Activated T-helper 2 cell treated with anti-CD3 and anti-CD28 coated beads, Interferon-gamma antibody, Interleukin-2, Interleukin-4, amounts not matched to agents 10 μg/mL and 5 μg/mL and 100 μg/mL, durations not matched to agents 14 hours and 24 hours and 36 hours (primary cell): Measurements from ENCODE around the gene EIF3K. TPM values are rescaled to one million over a fixed set of nuclear protein-coding genes. Genes with fewer than 3 reads are reported as not detected.

Experiments used
- DNase-seq: peaks from one replicate; pipeline ENCODE4 v3.0.0; 2021; ENCODE audit warnings: low spot score
- H3K27ac Mint-ChIP-seq: one replicate; pipeline ENCODE4 v1.8.0; 2021; ENCODE audit warnings: mixed read lengths
- H3K27me3 Mint-ChIP-seq: one replicate; pipeline ENCODE4 v1.8.0; 2021; ENCODE audit warnings: low read depth, mixed read lengths
- H3K36me3 Mint-ChIP-seq: one replicate; pipeline ENCODE4 v1.8.0; 2021; ENCODE audit warnings: low read depth, mixed read lengths
- H3K4me1 Mint-ChIP-seq: one replicate; pipeline ENCODE4 v1.8.0; 2021; ENCODE audit warnings: low read depth, mixed read lengths
- H3K4me3 Mint-ChIP-seq: one replicate; pipeline ENCODE4 v1.8.0; 2021; ENCODE audit warnings: low read depth, mild to moderate bottlenecking, moderate library complexity, mixed read lengths
- H3K9me3 Mint-ChIP-seq: one replicate; pipeline ENCODE4 v1.8.0; 2021; ENCODE audit warnings: mixed read lengths
- intact Hi-C: fragments of 100-400 bp; cut with micrococcal nuclease; formaldehyde crosslinking; loops from one replicate; pipeline ENCODE4 v1.15.1; 2023
- total RNA-seq: library from RNA; stranded (reverse); gene quantifications from 2 replicates; pipeline ENCODE4 v1.2.3, GENCODE V29; 2022

Gene EIF3K
- total RNA-seq, 1 donor from 2014 or later = 287 TPM

- peaks cover 50% of the 10 kb centered on the region for H3K36me3 Mint-ChIP-seq
- H3K27ac Mint-ChIP-seq = peak overlapping the region; percentile 78
- intact Hi-C loops = no loop called here
- no peaks in the 10 kb centered on the region for H3K27me3 Mint-ChIP-seq
- H3K9me3 Mint-ChIP-seq = no peaks in the 10 kb centered on the region
- DNase-seq = no peak
- peaks cover 67% of the 10 kb centered on the region for H3K4me1 Mint-ChIP-seq
- H3K4me3 Mint-ChIP-seq = no peak overlapping the region
Measured at GRCh38 chr19:38657633-38658222, 38.7 kb downstream of the EIF3K start.

GRCh38 chr19:38658462-38659306 is 39.7 kb downstream of the EIF3K start:
- H3K9me3 Mint-ChIP-seq = no peaks in the 10 kb centered on the region
- no peak for DNase-seq
- no peak overlapping the region for H3K4me3 Mint-ChIP-seq
- H3K27me3 Mint-ChIP-seq = no peaks in the 10 kb centered on the region
- no peak overlapping the region for H3K27ac Mint-ChIP-seq
- H3K4me1 Mint-ChIP-seq = peaks cover 62% of the 10 kb centered on the region
- peaks cover 49% of the 10 kb centered on the region for H3K36me3 Mint-ChIP-seq
- intact Hi-C loops = no loop called here

GRCh38 chr19:38660724-38661123 is 41.7 kb downstream of the EIF3K start:
- intact Hi-C loops = no loop called here
- no peak overlapping the region for H3K27ac Mint-ChIP-seq
- H3K36me3 Mint-ChIP-seq = peaks cover 33% of the 10 kb centered on the region
- peaks cover 58% of the 10 kb centered on the region for H3K4me1 Mint-ChIP-seq
- no peak overlapping the region for H3K4me3 Mint-ChIP-seq
- no peaks in the 10 kb centered on the region for H3K9me3 Mint-ChIP-seq
- H3K27me3 Mint-ChIP-seq = no peaks in the 10 kb centered on the region
- DNase-seq = no peak

GRCh38 chr19:38661136-38661535 is 42.1 kb downstream of the EIF3K start:
- Mint-ChIP-seq H3K36me3 (peaks cover 32% of the 10 kb centered on the region), H3K27ac (no peak overlapping the region), H3K4me3 (no peak overlapping the region), H3K9me3 (no peaks in the 10 kb centered on the region), H3K4me1 (peaks cover 57% of the 10 kb centered on the region), H3K27me3 (no peaks in the 10 kb centered on the region)
- intact Hi-C loops = no loop called here
- DNase-seq = no peak

- no peak for DNase-seq
- intact Hi-C loops = no loop called here
- H3K36me3 Mint-ChIP-seq = peaks cover 26% of the 10 kb centered on the region
- no peak overlapping the region for H3K4me3 Mint-ChIP-seq
- peaks cover 57% of the 10 kb centered on the region for H3K4me1 Mint-ChIP-seq
- H3K27ac Mint-ChIP-seq = no peak overlapping the region
- H3K9me3 Mint-ChIP-seq = no peaks in the 10 kb centered on the region
- no peaks in the 10 kb centered on the region for H3K27me3 Mint-ChIP-seq
Measured at GRCh38 chr19:38661996-38662395, 43.0 kb downstream of the EIF3K start.

- Mint-ChIP-seq H3K27ac (no peak overlapping the region), H3K36me3 (peaks cover 24% of the 10 kb centered on the region), H3K4me1 (peaks cover 55% of the 10 kb centered on the region), H3K4me3 (no peak overlapping the region), H3K9me3 (no peaks in the 10 kb centered on the region), H3K27me3 (no peaks in the 10 kb centered on the region)
- no peak for DNase-seq
- intact Hi-C loops = no loop called here
Measured at GRCh38 chr19:38662537-38663155, 43.7 kb downstream of the EIF3K start.

GRCh38 chr19:38663156-38663651 is 44.2 kb downstream of the EIF3K start:
- H3K9me3 Mint-ChIP-seq = no peaks in the 10 kb centered on the region
- no peaks in the 10 kb centered on the region for H3K27me3 Mint-ChIP-seq
- DNase-seq = no peak
- H3K36me3 Mint-ChIP-seq = peaks cover 23% of the 10 kb centered on the region
- no peak overlapping the region for H3K27ac Mint-ChIP-seq
- intact Hi-C loops = no loop called here
- peaks cover 54% of the 10 kb centered on the region for H3K4me1 Mint-ChIP-seq
- H3K4me3 Mint-ChIP-seq = no peak overlapping the region

- Mint-ChIP-seq H3K4me3 (no peak overlapping the region), H3K36me3 (peaks cover 26% of the 10 kb centered on the region), H3K27ac (peak overlapping the region; percentile 16), H3K4me1 (peaks cover 57% of the 10 kb centered on the region), H3K9me3 (no peaks in the 10 kb centered on the region), H3K27me3 (no peaks in the 10 kb centered on the region)
- no peak for DNase-seq
- intact Hi-C loops = no loop called here
Measured at GRCh38 chr19:38663957-38664502, 45.0 kb downstream of the EIF3K start.

- no peak for DNase-seq
- Mint-ChIP-seq H3K4me3 (no peak overlapping the region), H3K36me3 (peaks cover 31% of the 10 kb centered on the region), H3K9me3 (no peaks in the 10 kb centered on the region), H3K4me1 (peaks cover 57% of the 10 kb centered on the region), H3K27me3 (no peaks in the 10 kb centered on the region), H3K27ac (peak overlapping the region; percentile 28)
- intact Hi-C loops = no loop called here
Measured at GRCh38 chr19:38664503-38665211, 45.7 kb downstream of the EIF3K start.

GRCh38 chr19:38665219-38665931 is 46.4 kb downstream of the EIF3K start:
- no peak overlapping the region for H3K4me3 Mint-ChIP-seq
- H3K27ac Mint-ChIP-seq = no peak overlapping the region
- no peak for DNase-seq
- no peaks in the 10 kb centered on the region for H3K9me3 Mint-ChIP-seq
- peaks cover 32% of the 10 kb centered on the region for H3K36me3 Mint-ChIP-seq
- intact Hi-C loops = no loop called here
- peaks cover 63% of the 10 kb centered on the region for H3K4me1 Mint-ChIP-seq
- no peaks in the 10 kb centered on the region for H3K27me3 Mint-ChIP-seq

- H3K4me3 Mint-ChIP-seq = no peak overlapping the region
- peak overlapping the region; percentile 38 for H3K27ac Mint-ChIP-seq
- peaks cover 66% of the 10 kb centered on the region for H3K4me1 Mint-ChIP-seq
- intact Hi-C loops = no loop called here
- H3K36me3 Mint-ChIP-seq = peaks cover 27% of the 10 kb centered on the region
- no peaks in the 10 kb centered on the region for H3K9me3 Mint-ChIP-seq
- DNase-seq = no peak
- H3K27me3 Mint-ChIP-seq = no peaks in the 10 kb centered on the region
Measured at GRCh38 chr19:38665950-38666662, 47.1 kb downstream of the EIF3K start.
